Measurements from ENCODE around the gene RHBG. TPM values are rescaled to one million over a fixed set of nuclear protein-coding genes. Genes with fewer than 3 reads are reported as not detected.

Gene RHBG
- total and polyA plus RNA-seq, 10 donors, result 0.05 to 1.4 (median 0.38) TPM; not detected in 5

- WGBS, 5 donors, result 58 to 73% (median 65%) methylated on average over 7 of the region's 7 CpGs
- Histone ChIP-seq H3K27me3 (replicated peaks in 1 of 7) (peaks cover 0 to 24% (median 0%) of the 10 kb centered on the region in 7 donors), H3K36me3 (no peaks in the 10 kb centered on the region), H3K9me3 (no peaks in the 10 kb centered on the region), H3K4me3 (no peak overlapping the region), H3K4me1 (peaks cover 0 to 12% (median 2%) of the 10 kb centered on the region in 6 donors), H3K27ac (no peak overlapping the region)
- intact Hi-C loops (cut with DNase I; ENCODE audit: low total_unique reads), result no loop called here
- peak; percentile 59 for DNase-seq
- TF ChIP-seq CTCF (IDR thresholded peaks at IDR 0.05 in 8 of 11, conservative IDR thresholded peaks at IDR 0.05 in 3 of 11) (no peak), POLR2AphosphoS5 (IDR thresholded peaks at IDR 0.05) (no peak), POLR2A (IDR thresholded peaks at IDR 0.05) (no peak)
Observed at GRCh38 chr1:156382561-156382960, 13.6 kb downstream of the RHBG start.

- TF ChIP-seq CTCF (IDR thresholded peaks at IDR 0.05 in 8 of 11, conservative IDR thresholded peaks at IDR 0.05 in 3 of 11) (peak; percentile 48 to 86 (median 73)), POLR2AphosphoS5 (IDR thresholded peaks at IDR 0.05) (no peak), POLR2A (IDR thresholded peaks at IDR 0.05) (no peak)
Observed at GRCh38 chr1:156383023-156383422, 14.0 kb downstream of the RHBG start.

GRCh38 chr1:156384007-156384406, 15.0 kb downstream of the RHBG start:
- Histone ChIP-seq H3K4me1 (peaks cover 0 to 26% (median 13%) of the 10 kb centered on the region in 6 donors), H3K36me3 (no peaks in the 10 kb centered on the region), H3K9me3 (no peaks in the 10 kb centered on the region), H3K27me3 (replicated peaks in 1 of 7) (peaks cover 0 to 38% (median 14%) of the 10 kb centered on the region in 7 donors), H3K27ac (no peak overlapping the region), H3K4me3 (no peak overlapping the region)
- TF ChIP-seq POLR2A (IDR thresholded peaks at IDR 0.05) (no peak), CTCF (IDR thresholded peaks at IDR 0.05 in 8 of 11, conservative IDR thresholded peaks at IDR 0.05 in 3 of 11) (no peak), POLR2AphosphoS5 (IDR thresholded peaks at IDR 0.05) (no peak)
- WGBS, 5 donors, result 22 to 34% (median 31%) methylated on average over 3 of the region's 3 CpGs
- intact Hi-C loops (cut with DNase I; ENCODE audit: low total_unique reads), result loop anchor here (2.0 kb wide), 1 partner anchor 63 kb away; no protein-coding TSS in a partner anchor
- no peak for DNase-seq

More at GRCh38 chr1:156383023-156383422, 14.0 kb downstream of the RHBG start:
- peak; percentile 82 for DNase-seq
- H3K27ac ChIP-seq, result no peak overlapping the region
- peaks cover 0 to 28% (median 4%) of the 10 kb centered on the region in 7 donors for H3K27me3 ChIP-seq (replicated peaks in 1 of 7)
- intact Hi-C loops (cut with DNase I; ENCODE audit: low total_unique reads), result no loop called here
- H3K36me3 ChIP-seq, result no peaks in the 10 kb centered on the region
- peaks cover 0 to 16% (median 5%) of the 10 kb centered on the region in 6 donors for H3K4me1 ChIP-seq
- WGBS, 5 donors, result 51 to 66% (median 53%) methylated on average over 6 to 9 of the region's 9 CpGs
- no peaks in the 10 kb centered on the region for H3K9me3 ChIP-seq
- no peak overlapping the region for H3K4me3 ChIP-seq

- peaks cover 0 to 45% (median 21%) of the 10 kb centered on the region in 7 donors for H3K27me3 ChIP-seq (replicated peaks in 1 of 7)
- no peak overlapping the region for H3K4me3 ChIP-seq
- H3K9me3 ChIP-seq, result no peaks in the 10 kb centered on the region
- DNase-seq, result peak; percentile 54
- WGBS, 5 donors, result 85 to 96% (median 92%) methylated on average over 5 of the region's 5 CpGs
- no peaks in the 10 kb centered on the region for H3K36me3 ChIP-seq
- TF ChIP-seq POLR2A (IDR thresholded peaks at IDR 0.05) (no peak), POLR2AphosphoS5 (IDR thresholded peaks at IDR 0.05) (no peak), CTCF (IDR thresholded peaks at IDR 0.05 in 8 of 11, conservative IDR thresholded peaks at IDR 0.05 in 3 of 11) (no peak)
- H3K4me1 ChIP-seq, result peaks cover 0 to 27% (median 13%) of the 10 kb centered on the region in 6 donors
- intact Hi-C loops (cut with DNase I; ENCODE audit: low total_unique reads), result loop anchor here (2.0 to 5.0 kb wide), 2 partner anchors 62 to 228 kb away; no protein-coding TSS in a partner anchor
- no peak overlapping the region for H3K27ac ChIP-seq
Observed at GRCh38 chr1:156384658-156385057, 15.6 kb downstream of the RHBG start.
